ENCODE data around the gene MLLT3. TPM values are rescaled to one million over a fixed set of nuclear protein-coding genes. Genes with fewer than 3 reads are reported as not detected.

Gene MLLT3
- polyA plus RNA-seq, 1 experiment = 32.5 TPM

DNA sequence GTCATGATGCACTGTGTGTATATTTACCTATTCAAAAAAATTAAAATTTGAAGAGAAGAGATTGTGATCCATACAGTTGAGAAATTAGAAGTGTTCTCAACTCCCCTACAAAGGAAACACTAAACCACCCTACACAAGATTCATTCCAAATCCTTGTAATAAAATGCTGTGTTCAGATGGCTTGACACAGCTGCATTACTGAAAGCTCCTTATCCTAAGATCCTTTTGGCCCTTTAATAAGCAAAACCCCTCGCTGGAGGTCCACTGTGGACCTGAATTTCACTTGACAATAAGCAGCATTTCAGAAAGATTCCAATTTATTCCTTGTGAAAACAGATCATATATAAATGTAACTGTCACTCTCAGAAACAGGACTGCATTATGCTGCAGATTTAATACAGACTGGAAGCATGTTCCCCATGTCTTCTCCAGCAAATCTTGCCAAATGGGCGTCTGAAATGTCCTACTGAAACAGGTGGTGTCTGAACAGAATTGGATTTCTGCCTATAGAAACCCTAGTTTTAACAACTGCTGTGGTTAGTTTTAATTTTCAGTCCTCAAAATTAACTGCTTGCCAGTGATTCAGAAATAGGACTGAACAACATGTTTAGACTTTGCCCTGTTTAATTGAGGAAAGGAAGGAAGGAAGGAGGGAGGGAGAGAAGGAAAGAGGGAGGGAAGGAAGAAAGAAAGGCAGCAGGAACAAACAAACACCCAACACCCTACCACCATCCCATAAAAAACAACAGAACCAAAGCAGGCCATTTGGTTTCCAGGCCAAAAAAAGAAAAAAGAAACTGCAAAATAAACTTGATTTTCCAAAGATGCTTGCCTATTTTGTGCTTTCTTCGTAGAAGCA lies 179.6 kb downstream of the MLLT3 start:
- H3K27me3 ChIP-seq (ENCODE audit: control insufficient read depth, insufficient read depth, low read length) = no peaks in the 10 kb centered on the region
- TF ChIP-seq, protein P1, sequence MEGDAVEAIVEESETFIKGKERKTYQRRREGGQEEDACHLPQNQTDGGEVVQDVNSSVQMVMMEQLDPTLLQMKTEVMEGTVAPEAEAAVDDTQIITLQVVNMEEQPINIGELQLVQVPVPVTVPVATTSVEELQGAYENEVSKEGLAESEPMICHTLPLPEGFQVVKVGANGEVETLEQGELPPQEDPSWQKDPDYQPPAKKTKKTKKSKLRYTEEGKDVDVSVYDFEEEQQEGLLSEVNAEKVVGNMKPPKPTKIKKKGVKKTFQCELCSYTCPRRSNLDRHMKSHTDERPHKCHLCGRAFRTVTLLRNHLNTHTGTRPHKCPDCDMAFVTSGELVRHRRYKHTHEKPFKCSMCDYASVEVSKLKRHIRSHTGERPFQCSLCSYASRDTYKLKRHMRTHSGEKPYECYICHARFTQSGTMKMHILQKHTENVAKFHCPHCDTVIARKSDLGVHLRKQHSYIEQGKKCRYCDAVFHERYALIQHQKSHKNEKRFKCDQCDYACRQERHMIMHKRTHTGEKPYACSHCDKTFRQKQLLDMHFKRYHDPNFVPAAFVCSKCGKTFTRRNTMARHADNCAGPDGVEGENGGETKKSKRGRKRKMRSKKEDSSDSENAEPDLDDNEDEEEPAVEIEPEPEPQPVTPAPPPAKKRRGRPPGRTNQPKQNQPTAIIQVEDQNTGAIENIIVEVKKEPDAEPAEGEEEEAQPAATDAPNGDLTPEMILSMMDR (IDR thresholded peaks at IDR 0.05; ENCODE audit: low read depth, low read length) = no peak
- H3K4me3 ChIP-seq (ENCODE audit: low read depth, low read length) = no peak overlapping the region
- H3K27ac ChIP-seq (ENCODE audit: low read depth, low read length) = no peak overlapping the region
- no peak for DNase-seq (ENCODE audit: low read depth, low spot score)
- CTCF ChIA-PET = no interaction called here
- POLR2A ChIA-PET = no interaction called here
- no peaks in the 10 kb centered on the region for H3K9me3 ChIP-seq (ENCODE audit: control insufficient read depth, insufficient read depth, low read length)

DNA sequence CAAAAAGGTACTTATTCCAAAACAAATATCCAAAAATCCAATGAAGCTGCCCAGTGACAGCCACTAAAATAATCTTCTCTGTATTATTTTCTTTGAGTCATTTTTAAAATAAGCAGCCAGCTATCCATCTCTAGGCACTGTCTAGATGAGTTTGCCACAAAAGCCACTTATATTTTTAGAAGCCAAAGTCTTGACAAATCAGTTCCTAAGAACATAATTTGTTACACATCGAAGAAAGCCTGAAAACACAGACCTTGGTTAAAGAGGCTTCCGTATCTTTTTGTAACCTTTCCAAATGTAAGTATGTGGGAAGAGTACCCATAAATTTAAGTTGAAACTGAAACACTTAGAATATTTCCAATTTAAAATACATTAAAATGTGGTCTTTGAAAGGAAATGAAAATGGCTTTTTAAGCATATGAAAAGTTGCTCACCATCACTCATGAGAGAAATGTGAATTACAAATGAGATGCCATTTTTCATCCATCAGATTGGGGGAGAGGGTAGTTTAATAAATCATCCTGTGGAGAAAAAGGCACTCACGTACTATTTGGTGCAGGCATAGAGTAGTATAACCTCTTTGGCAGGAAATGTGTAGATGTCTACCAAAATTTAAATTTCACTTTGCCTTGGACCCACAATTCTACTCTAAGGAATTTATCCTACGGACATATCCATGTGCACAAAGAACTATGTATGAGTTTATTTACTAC lies 180.4 kb downstream of the MLLT3 start:
- ChIA-PET POLR2A (no interaction called here), CTCF (no interaction called here)
- no peak overlapping the region for H3K4me3 ChIP-seq (ENCODE audit: low read depth, low read length)
- H3K27ac ChIP-seq (ENCODE audit: low read depth, low read length) = no peak overlapping the region
- no peak for DNase-seq (ENCODE audit: low read depth, low spot score)
- no peaks in the 10 kb centered on the region for H3K27me3 ChIP-seq (ENCODE audit: control insufficient read depth, insufficient read depth, low read length)
- TF ChIP-seq, protein P1 (IDR thresholded peaks at IDR 0.05; ENCODE audit: low read depth, low read length) = no peak
- H3K9me3 ChIP-seq (ENCODE audit: control insufficient read depth, insufficient read depth, low read length) = no peaks in the 10 kb centered on the region

DNA sequence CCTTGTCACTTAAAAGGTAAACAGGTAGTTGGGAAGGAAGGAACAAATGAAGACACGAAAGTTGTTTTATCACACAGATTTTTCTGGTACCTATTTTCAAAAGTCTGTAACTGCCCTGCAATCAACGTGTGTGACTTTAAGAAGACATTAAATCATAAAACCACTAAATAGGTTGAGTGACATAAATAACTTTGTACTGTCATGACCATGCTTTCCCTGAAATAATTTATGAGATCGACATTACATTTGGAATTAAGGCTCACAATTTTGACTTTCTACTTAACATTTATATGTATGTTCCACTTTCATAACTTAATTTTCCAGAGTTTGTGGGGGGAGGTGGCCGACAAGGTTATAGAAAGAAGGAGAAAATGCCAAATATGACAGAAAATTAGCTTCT lies 181.1 kb downstream of the MLLT3 start:
- no peaks in the 10 kb centered on the region for H3K27me3 ChIP-seq (ENCODE audit: control insufficient read depth, insufficient read depth, low read length)
- no peaks in the 10 kb centered on the region for H3K9me3 ChIP-seq (ENCODE audit: control insufficient read depth, insufficient read depth, low read length)
- CTCF ChIA-PET = interaction anchor here (0.6 kb wide), 1 partner anchor 41 kb away, joined by 3 read pairs; no protein-coding TSS in a partner anchor
- DNase-seq (ENCODE audit: low read depth, low spot score) = no peak
- POLR2A ChIA-PET = no interaction called here
- H3K27ac ChIP-seq (ENCODE audit: low read depth, low read length) = no peak overlapping the region
- H3K4me3 ChIP-seq (ENCODE audit: low read depth, low read length) = no peak overlapping the region
- TF ChIP-seq, protein P1 (IDR thresholded peaks at IDR 0.05; ENCODE audit: low read depth, low read length) = no peak

DNA sequence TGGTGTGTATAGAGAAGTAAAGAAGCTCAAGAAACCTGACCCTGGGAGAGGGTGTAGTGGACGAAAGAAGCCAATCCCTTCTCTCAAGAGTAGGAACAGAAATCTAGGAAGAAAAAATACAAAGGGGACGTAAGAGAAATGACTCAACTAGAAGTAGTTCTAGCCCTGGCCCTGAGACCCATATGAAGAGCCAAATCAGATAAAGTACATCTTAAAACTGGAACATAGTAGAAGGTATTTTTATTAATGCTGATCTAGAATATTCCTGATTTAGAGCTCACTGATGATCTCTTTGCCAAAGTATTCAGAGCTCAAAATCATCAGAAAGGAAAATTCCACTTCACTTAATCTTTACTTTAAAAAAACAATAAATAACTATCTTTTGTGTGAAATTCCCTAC lies 184.8 kb downstream of the MLLT3 start:
- POLR2A ChIA-PET = interaction anchor here (0.6 kb wide), 1 partner anchor 1350 kb away, joined by 14 read pairs; no protein-coding TSS in a partner anchor
- CTCF ChIA-PET = interaction anchor here (0.6 to 0.7 kb wide), 2 partner anchors 15 to 187 kb away, joined by 3 to 4 read pairs; no protein-coding TSS in a partner anchor
- no peaks in the 10 kb centered on the region for H3K9me3 ChIP-seq (ENCODE audit: control insufficient read depth, insufficient read depth, low read length)
- no peaks in the 10 kb centered on the region for H3K27me3 ChIP-seq (ENCODE audit: control insufficient read depth, insufficient read depth, low read length)
- TF ChIP-seq, protein P1 (IDR thresholded peaks at IDR 0.05; ENCODE audit: low read depth, low read length) = no peak
- H3K4me3 ChIP-seq (ENCODE audit: low read depth, low read length) = no peak overlapping the region
- H3K27ac ChIP-seq (ENCODE audit: low read depth, low read length) = no peak overlapping the region
- no peak for DNase-seq (ENCODE audit: low read depth, low spot score)

Measured in AG04450 (cell line).